Mesendoderm (in vitro differentiated cells): ENCODE data around the gene ZNF747.
A peak's percentile ranks its signal among the peaks of the same experiment; 100 is the strongest.
"Not testable (repeated sequence)": the region's sequence is repeated elsewhere in the genome, so short reads cannot be mapped to it uniquely, and the experiment has no call there.

Experiments used
- DNase-seq: peaks from one replicate; pipeline ENCODE4 v3.0.0; 2013
- H2AK5ac ChIP-seq: 2 replicates; pipeline ENCODE4 v1.6.1; 2013; ENCODE audit warnings: low read length, inconsistent platforms
- H2BK120ac ChIP-seq: 2 replicates; pipeline ENCODE4 v1.6.1; 2013; ENCODE audit warnings: low read depth, mild to moderate bottlenecking, low read length, moderate library complexity, mixed read lengths
- H2BK15ac ChIP-seq: replicated peaks from 2 replicates; pipeline ENCODE4 v1.6.1; 2013; ENCODE audit warnings: low read depth, mild to moderate bottlenecking, moderate library complexity
- H2BK5ac ChIP-seq: 2 replicates; pipeline ENCODE4 v1.6.1; 2013; ENCODE audit warnings: low read length, inconsistent platforms
- H3K18ac ChIP-seq: 2 replicates; pipeline ENCODE4 v1.6.1; 2013; ENCODE audit warnings: mild to moderate bottlenecking, low read length, mixed read lengths
- H3K23ac ChIP-seq: one replicate; pipeline ENCODE4 v1.6.1; 2013; ENCODE audit warnings: low read length
- H3K27ac ChIP-seq: 2 replicates; pipeline ENCODE4 v1.5.1; 2013; ENCODE audit warnings: low read depth, mild to moderate bottlenecking, inconsistent platforms, low read length, moderate library complexity
- H3K27me3 ChIP-seq: 2 replicates; pipeline ENCODE4 v1.6.1; 2013; ENCODE audit warnings: low read length, control low read depth, mild to moderate bottlenecking, inconsistent platforms; ENCODE audit not compliant: insufficient read depth, poor library complexity
- H3K36me3 ChIP-seq: 2 replicates; pipeline ENCODE4 v1.6.1; 2013; ENCODE audit warnings: low read length, inconsistent platforms; ENCODE audit not compliant: control insufficient read depth, insufficient read depth
- H3K4ac ChIP-seq: one replicate; pipeline ENCODE4 v1.6.1; 2013; ENCODE audit warnings: low read depth, mild to moderate bottlenecking, low read length, moderate library complexity
- H3K4me1 ChIP-seq: 2 replicates; pipeline ENCODE4 v1.6.1; 2013; ENCODE audit warnings: low read depth, low read length, inconsistent platforms; ENCODE audit not compliant: control insufficient read depth
- H3K4me2 ChIP-seq: 2 replicates; pipeline ENCODE4 v1.6.1; 2013; ENCODE audit warnings: low read length
- H3K4me3 ChIP-seq: 2 replicates; pipeline ENCODE4 v1.5.1; 2013; ENCODE audit warnings: mild to moderate bottlenecking, low read length
- H3K56ac ChIP-seq: one replicate; pipeline ENCODE4 v1.6.1; 2013; ENCODE audit warnings: low read length
- H3K79me1 ChIP-seq: 2 replicates; pipeline ENCODE4 v1.6.1; 2013; ENCODE audit warnings: low read length, inconsistent platforms
- H3K79me2 ChIP-seq: 2 replicates; pipeline ENCODE4 v1.6.1; 2013; ENCODE audit warnings: mild to moderate bottlenecking, low read length; ENCODE audit not compliant: control insufficient read depth, insufficient read depth
- H3K9ac ChIP-seq: 2 replicates; pipeline ENCODE4 v1.6.1; 2013; ENCODE audit warnings: low read length, inconsistent platforms
- H4K5ac ChIP-seq: one replicate; pipeline ENCODE4 v1.6.1; 2013; ENCODE audit warnings: low read length
- H4K8ac ChIP-seq: one replicate; pipeline ENCODE4 v1.6.1; 2013; ENCODE audit warnings: low read depth, mild to moderate bottlenecking, control low read depth, low read length, moderate library complexity
- WGBS: extraction: QIAGEN DNeasy Blood & Tissue Kit; methylation state at CpG from one replicate; pipeline ENCODE4 v1.1.7; 2013; ENCODE audit warnings: low lambda C conversion rate, missing lambda C conversion rate; ENCODE audit not compliant: insufficient coverage; ENCODE audit errors: extremely low coverage; 5-methylcytosine and 5-hydroxymethylcytosine counted together

The ZNF747 gene

DNA sequence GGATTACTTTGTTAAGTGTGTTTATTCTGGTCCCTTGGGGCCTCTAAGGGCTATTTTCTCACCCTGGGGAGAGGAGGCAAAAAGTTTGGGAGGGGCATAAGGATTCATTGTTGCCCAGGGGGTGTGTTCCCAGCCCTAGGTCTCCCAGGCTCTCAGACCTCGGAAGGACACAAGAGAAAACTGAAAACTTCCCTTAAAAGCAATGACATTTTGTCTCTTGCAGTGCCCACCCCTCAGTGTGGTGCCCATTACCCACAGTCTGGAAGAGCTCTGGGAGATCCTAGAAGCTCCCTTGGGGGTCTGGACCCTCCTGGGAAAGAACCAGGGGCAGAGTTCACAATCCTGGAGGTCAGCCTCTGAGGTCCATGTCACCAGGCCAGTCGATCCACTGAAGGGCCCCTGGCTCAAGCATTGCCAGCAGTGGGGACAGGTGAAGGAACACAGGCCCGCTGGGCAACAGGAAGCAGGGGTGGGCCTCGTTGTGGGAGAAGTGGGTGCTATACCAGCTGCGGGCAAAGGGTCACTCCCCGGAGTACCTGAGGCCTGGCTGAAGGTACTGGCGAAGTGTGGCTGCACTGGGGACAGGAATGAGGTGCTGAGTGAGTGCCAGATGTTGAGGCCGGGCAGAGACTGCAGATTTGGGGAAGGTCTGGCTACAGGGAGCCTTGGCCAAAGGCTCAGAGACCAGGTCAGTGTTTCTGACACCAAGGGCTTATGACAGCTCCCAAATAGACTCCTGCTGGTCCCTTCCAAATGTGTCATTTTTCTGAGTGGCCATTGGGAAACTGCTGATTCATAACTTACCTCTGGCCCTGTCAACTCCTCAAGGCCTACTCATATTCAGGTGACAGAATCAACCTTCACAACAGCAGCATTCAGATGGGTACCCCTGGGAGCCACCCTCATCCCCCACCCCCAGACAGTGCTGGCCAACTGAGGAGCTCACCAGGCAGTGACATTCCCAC is 4.6 kb upstream of the ZNF747 start:
- H3K27ac ChIP-seq: no peak overlapping the region
- no peaks in the 10 kb centered on the region for H3K79me2 ChIP-seq
- H2BK15ac ChIP-seq: no peak overlapping the region
- H2AK5ac ChIP-seq: peak overlapping the region; percentile 18
- H4K5ac ChIP-seq: no peak overlapping the region
- peak overlapping the region; percentile 36 for H3K56ac ChIP-seq
- H2BK5ac ChIP-seq: peak overlapping the region; percentile 35
- H4K8ac ChIP-seq: no peak overlapping the region
- H3K79me1 ChIP-seq: no peaks in the 10 kb centered on the region
- no peak overlapping the region for H3K4me3 ChIP-seq
- H3K36me3 ChIP-seq: no peaks in the 10 kb centered on the region
- H3K9ac ChIP-seq: no peak overlapping the region
- peaks cover 15% of the 10 kb centered on the region for H3K4me1 ChIP-seq
- no peak overlapping the region for H2BK120ac ChIP-seq
- H3K18ac ChIP-seq: no peak overlapping the region
- H3K27me3 ChIP-seq: no peaks in the 10 kb centered on the region
- H3K4ac ChIP-seq: no peak overlapping the region
- H3K23ac ChIP-seq: no peak overlapping the region
- H3K4me2 ChIP-seq: no peak overlapping the region
- no peak for DNase-seq
- WGBS: no CpG with 5 or more reads among the region's 8 CpGs

GRCh38 chr16:30536391-30537024 is 1.9 kb upstream of the ZNF747 start:
- Histone ChIP-seq H3K56ac (peak overlapping the region; percentile 99), H3K9ac (peak overlapping the region; percentile 81)
- H3K4me1 ChIP-seq, H3K23ac ChIP-seq, H2BK15ac ChIP-seq, H3K18ac ChIP-seq, H3K27ac ChIP-seq, H3K27me3 ChIP-seq, H4K5ac ChIP-seq, H2AK5ac ChIP-seq, H3K4ac ChIP-seq, DNase-seq, H2BK120ac ChIP-seq, H3K4me3 ChIP-seq, H2BK5ac ChIP-seq, H4K8ac ChIP-seq, H3K79me1 ChIP-seq, H3K36me3 ChIP-seq, H3K79me2 ChIP-seq, H3K4me2 ChIP-seq: not testable (repeated sequence)
- no CpG with 5 or more reads among the region's 13 CpGs for WGBS

GRCh38 chr16:30535777-30536190 is 1.1 kb upstream of the ZNF747 start:
- Histone ChIP-seq H4K5ac (no peak overlapping the region), H3K9ac (peak overlapping the region; percentile 81), H3K4me1 (no peaks in the 10 kb centered on the region), H3K4me3 (peak overlapping the region; percentile 70), H3K79me1 (peaks cover 2% of the 10 kb centered on the region), H2BK15ac (peak overlapping the region; percentile 42), H3K27ac (peak overlapping the region; percentile 85), H3K4me2 (peak overlapping the region; percentile 90), H3K36me3 (no peaks in the 10 kb centered on the region), H3K23ac (no peak overlapping the region), H2BK120ac (peak overlapping the region; percentile 65), H3K18ac (peak overlapping the region; percentile 93), H3K56ac (peak overlapping the region; percentile 99), H3K27me3 (no peaks in the 10 kb centered on the region), H2BK5ac (no peak overlapping the region), H3K79me2 (no peaks in the 10 kb centered on the region), H2AK5ac (no peak overlapping the region), H4K8ac (no peak overlapping the region), H3K4ac (peak overlapping the region; percentile 96)
- no CpG with 5 or more reads among the region's 12 CpGs for WGBS
- peak; percentile 93 for DNase-seq

- peak overlapping the region; percentile 70 for H3K4me3 ChIP-seq
- H3K4ac ChIP-seq: peak overlapping the region; percentile 78
- no peak overlapping the region for H4K8ac ChIP-seq
- H4K5ac ChIP-seq: peak overlapping the region; percentile 93
- H3K56ac ChIP-seq: peak overlapping the region; percentile 99
- H2BK5ac ChIP-seq: peak overlapping the region; percentile 96
- H3K23ac ChIP-seq: peak overlapping the region; percentile 48
- H3K79me1 ChIP-seq: peaks cover 2% of the 10 kb centered on the region
- peak; percentile 78 for DNase-seq
- no peak overlapping the region for H2BK15ac ChIP-seq
- peak overlapping the region; percentile 93 for H3K18ac ChIP-seq
- H3K4me1 ChIP-seq: no peaks in the 10 kb centered on the region
- H3K79me2 ChIP-seq: no peaks in the 10 kb centered on the region
- peak overlapping the region; percentile 90 for H3K4me2 ChIP-seq
- no CpG with 5 or more reads among the region's 18 CpGs for WGBS
- no peaks in the 10 kb centered on the region for H3K27me3 ChIP-seq
- peak overlapping the region; percentile 83 for H2AK5ac ChIP-seq
- peak overlapping the region; percentile 81 for H3K9ac ChIP-seq
- no peak overlapping the region for H2BK120ac ChIP-seq
- H3K36me3 ChIP-seq: no peaks in the 10 kb centered on the region
- H3K27ac ChIP-seq: peak overlapping the region; percentile 85
These were observed 583 bp upstream of the ZNF747 start for GRCh38 chr16:30535106-30535776.

GRCh38 chr16:30533748-30534367 is 800 bp downstream of the ZNF747 start:
- H2BK120ac ChIP-seq: peak overlapping the region; percentile 75
- H3K27me3 ChIP-seq: no peaks in the 10 kb centered on the region
- H2BK15ac ChIP-seq: no peak overlapping the region
- no peaks in the 10 kb centered on the region for H3K4me1 ChIP-seq
- H3K56ac ChIP-seq: peak overlapping the region; percentile 96
- peak overlapping the region; percentile 89 for H3K23ac ChIP-seq
- H4K5ac ChIP-seq: no peak overlapping the region
- no peak for DNase-seq
- peaks cover 2% of the 10 kb centered on the region for H3K79me1 ChIP-seq
- H3K27ac ChIP-seq: peak overlapping the region; percentile 71
- H3K79me2 ChIP-seq: no peaks in the 10 kb centered on the region
- peak overlapping the region; percentile 81 for H3K18ac ChIP-seq
- H3K4ac ChIP-seq: peak overlapping the region; percentile 98
- H3K9ac ChIP-seq: peak overlapping the region; percentile 93
- H2BK5ac ChIP-seq: no peak overlapping the region
- H2AK5ac ChIP-seq: no peak overlapping the region
- no peaks in the 10 kb centered on the region for H3K36me3 ChIP-seq
- peak overlapping the region; percentile 72 for H3K4me3 ChIP-seq
- H3K4me2 ChIP-seq: peak overlapping the region; percentile 79
- no CpG with 5 or more reads among the region's 29 CpGs for WGBS
- H4K8ac ChIP-seq: no peak overlapping the region
